GM08714 (cell line): ENCODE results near the gene TIAL1.
A peak's percentile ranks its signal among the peaks of the same experiment; 100 is the strongest.
"Not testable (repeated sequence)": the region's sequence is repeated elsewhere in the genome, so short reads cannot be mapped to it uniquely, and the experiment has no call there.

Source experiments
- H3K4me3 ChIP-seq: fragments of 200-500 bp; sonication (Bioruptor generic); 2 replicates; pipeline ENCODE4 v1.5.1; 2014; ENCODE audit warnings: mild to moderate bottlenecking, low read length, inconsistent platforms
- ZNF274 ChIP-seq: IDR thresholded peaks from 2 replicates; pipeline ENCODE4 v1.6.1; 2012; ENCODE audit warnings: mild to moderate bottlenecking, low read depth, low read length

Gene TIAL1

GRCh38 chr10:119595676-119596515 lies 868 bp downstream of the TIAL1 start:
- no peak for TF ChIP-seq ZNF274
- H3K4me3 ChIP-seq: peak overlapping the region; percentile 98

GRCh38 chr10:119595134-119595675 lies 1.6 kb downstream of the TIAL1 start:
- no peak for TF ChIP-seq ZNF274
- peak overlapping the region; percentile 98 for H3K4me3 ChIP-seq

- no peak for TF ChIP-seq ZNF274
- no peak overlapping the region for H3K4me3 ChIP-seq
Observed at GRCh38 chr10:119588071-119588470, 8.7 kb downstream of the TIAL1 start.

- no peak for TF ChIP-seq ZNF274
Observed at GRCh38 chr10:119578355-119578754, 18.4 kb downstream of the TIAL1 start.

GRCh38 chr10:119575991-119576390 lies 20.8 kb downstream of the TIAL1 start:
- no peak overlapping the region for H3K4me3 ChIP-seq
- TF ChIP-seq ZNF274: no peak

More at GRCh38 chr10:119578355-119578754, 18.4 kb downstream of the TIAL1 start:
- no peak overlapping the region for H3K4me3 ChIP-seq

GRCh38 chr10:119575506-119575905 lies 21.3 kb downstream of the TIAL1 start:
- no peak for TF ChIP-seq ZNF274
- no peak overlapping the region for H3K4me3 ChIP-seq

GRCh38 chr10:119567978-119568377 lies 28.8 kb downstream of the TIAL1 start:
- TF ChIP-seq ZNF274: no peak
- no peak overlapping the region for H3K4me3 ChIP-seq

GRCh38 chr10:119562097-119562496 lies 34.7 kb downstream of the TIAL1 start:
- no peak overlapping the region for H3K4me3 ChIP-seq
- no peak for TF ChIP-seq ZNF274

GRCh38 chr10:119559511-119559910 lies 37.3 kb downstream of the TIAL1 start:
- H3K4me3 ChIP-seq: not testable (repeated sequence)

GRCh38 chr10:119556081-119556480 lies 40.7 kb downstream of the TIAL1 start:
- not testable (repeated sequence) for H3K4me3 ChIP-seq

GRCh38 chr10:119555178-119555784 lies 41.5 kb downstream of the TIAL1 start:
- no peak overlapping the region for H3K4me3 ChIP-seq
- no peak for TF ChIP-seq ZNF274

- no peak overlapping the region for H3K4me3 ChIP-seq
- TF ChIP-seq ZNF274: no peak
Observed at GRCh38 chr10:119550827-119551226, 45.9 kb downstream of the TIAL1 start.

- TF ChIP-seq ZNF274: no peak
- H3K4me3 ChIP-seq: no peak overlapping the region
Observed at GRCh38 chr10:119549247-119549999, 47.3 kb downstream of the TIAL1 start.

GRCh38 chr10:119546009-119546408 lies 50.8 kb downstream of the TIAL1 start:
- no peak for TF ChIP-seq ZNF274
- no peak overlapping the region for H3K4me3 ChIP-seq

- TF ChIP-seq ZNF274: no peak
- no peak overlapping the region for H3K4me3 ChIP-seq
Observed at GRCh38 chr10:119545310-119545709, 51.5 kb downstream of the TIAL1 start.
